ENCODE measurements around the gene ZNF576.

DNA sequence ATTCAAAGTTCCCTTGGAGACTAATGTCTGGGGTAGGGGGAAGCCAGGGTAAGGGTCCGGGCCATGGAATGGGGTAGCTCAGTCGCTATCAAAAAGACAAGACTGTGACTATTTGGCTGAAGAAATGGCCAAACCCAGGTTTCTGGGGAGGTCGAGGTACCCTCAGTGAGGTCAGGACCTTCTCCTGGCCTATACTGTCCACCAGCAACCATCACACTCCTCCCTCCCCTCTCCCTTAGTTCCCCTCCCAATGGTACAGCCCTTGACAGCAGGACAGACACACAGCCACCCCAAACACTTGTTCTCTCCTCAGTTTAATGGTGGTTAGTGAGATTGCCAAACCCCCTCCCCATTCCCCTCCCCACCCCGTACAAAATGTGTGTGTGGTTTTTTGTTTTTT lies 25.7 kb downstream of the ZNF576 start:
- no peak for TF ChIP-seq CTCF (IDR thresholded peaks at IDR 0.05)
- no peak for TF ChIP-seq EP300 (IDR thresholded peaks at IDR 0.05)
- TF ChIP-seq POLR2A (IDR thresholded peaks at IDR 0.05), result no peak

All from tibial nerve (tissue), 4 donors.